ENCODE results near the gene ZAP70. TPM values are rescaled to one million over a fixed set of nuclear protein-coding genes. Genes with fewer than 3 reads are reported as not detected.

ZAP70 gene
- total RNA-seq, 1 donor from 2014 or later = 1.1 TPM

GRCh38 chr2:97724946-97725688 lies 11.7 kb downstream of the ZAP70 start:
- no peak for TF ChIP-seq CTCF (IDR thresholded peaks at IDR 0.05)
- no peak overlapping the region for H3K27ac Mint-ChIP-seq (ENCODE audit: unreplicated experiment)
- no peaks in the 10 kb centered on the region for H3K36me3 Mint-ChIP-seq (ENCODE audit: unreplicated experiment)
- DNase-seq (ENCODE audit: extremely low spot score, unreplicated experiment) = no peak
- H3K9me3 Mint-ChIP-seq (ENCODE audit: unreplicated experiment) = no peaks in the 10 kb centered on the region
- peaks cover 8% of the 10 kb centered on the region for H3K4me1 Mint-ChIP-seq (ENCODE audit: unreplicated experiment)
- H3K4me3 Mint-ChIP-seq (ENCODE audit: unreplicated experiment) = no peak overlapping the region
- no peaks in the 10 kb centered on the region for H3K27me3 Mint-ChIP-seq (ENCODE audit: unreplicated experiment)

GRCh38 chr2:97726261-97727064 lies 13.1 kb downstream of the ZAP70 start:
- Mint-ChIP-seq H3K9me3 (ENCODE audit: unreplicated experiment) (no peaks in the 10 kb centered on the region), H3K4me1 (ENCODE audit: unreplicated experiment) (peaks cover 8% of the 10 kb centered on the region), H3K4me3 (ENCODE audit: unreplicated experiment) (no peak overlapping the region), H3K36me3 (ENCODE audit: unreplicated experiment) (no peaks in the 10 kb centered on the region), H3K27ac (ENCODE audit: unreplicated experiment) (no peak overlapping the region), H3K27me3 (ENCODE audit: unreplicated experiment) (no peaks in the 10 kb centered on the region)
- TF ChIP-seq CTCF (IDR thresholded peaks at IDR 0.05) = no peak
- DNase-seq (ENCODE audit: extremely low spot score, unreplicated experiment) = no peak

GRCh38 chr2:97727296-97727695 lies 13.9 kb downstream of the ZAP70 start:
- TF ChIP-seq CTCF (IDR thresholded peaks at IDR 0.05) = no peak
- no peak overlapping the region for H3K4me3 Mint-ChIP-seq (ENCODE audit: unreplicated experiment)
- no peak for DNase-seq (ENCODE audit: extremely low spot score, unreplicated experiment)
- H3K27me3 Mint-ChIP-seq (ENCODE audit: unreplicated experiment) = no peaks in the 10 kb centered on the region
- no peak overlapping the region for H3K27ac Mint-ChIP-seq (ENCODE audit: unreplicated experiment)
- no peaks in the 10 kb centered on the region for H3K36me3 Mint-ChIP-seq (ENCODE audit: unreplicated experiment)
- H3K4me1 Mint-ChIP-seq (ENCODE audit: unreplicated experiment) = peaks cover 8% of the 10 kb centered on the region
- H3K9me3 Mint-ChIP-seq (ENCODE audit: unreplicated experiment) = no peaks in the 10 kb centered on the region

GRCh38 chr2:97728091-97728731 lies 14.8 kb downstream of the ZAP70 start:
- H3K27ac Mint-ChIP-seq (ENCODE audit: unreplicated experiment) = no peak overlapping the region

More at GRCh38 chr2:97728091-97728731, 14.8 kb downstream of the ZAP70 start:
- no peak for DNase-seq (ENCODE audit: extremely low spot score, unreplicated experiment)
- Mint-ChIP-seq H3K36me3 (ENCODE audit: unreplicated experiment) (no peaks in the 10 kb centered on the region), H3K9me3 (ENCODE audit: unreplicated experiment) (no peaks in the 10 kb centered on the region), H3K4me1 (ENCODE audit: unreplicated experiment) (peaks cover 8% of the 10 kb centered on the region), H3K4me3 (ENCODE audit: unreplicated experiment) (no peak overlapping the region), H3K27me3 (ENCODE audit: unreplicated experiment) (no peaks in the 10 kb centered on the region)
- TF ChIP-seq CTCF (IDR thresholded peaks at IDR 0.05) = no peak

Data from osteocyte (in vitro differentiated cells).